CD4-positive, alpha-beta T cell treated with Interleukin-4 for 1 hour (primary cell): Measurements from ENCODE around the gene SFMBT1.
"Not testable (repeated sequence)": the region's sequence is repeated elsewhere in the genome, so short reads cannot be mapped to it uniquely, and the experiment has no call there.

Experiments
- DNase-seq, 2 donors: peaks; one replicate each; pipeline ENCODE4 v3.0.0-alpha.2; 2020 to 2022

Gene SFMBT1

DNA sequence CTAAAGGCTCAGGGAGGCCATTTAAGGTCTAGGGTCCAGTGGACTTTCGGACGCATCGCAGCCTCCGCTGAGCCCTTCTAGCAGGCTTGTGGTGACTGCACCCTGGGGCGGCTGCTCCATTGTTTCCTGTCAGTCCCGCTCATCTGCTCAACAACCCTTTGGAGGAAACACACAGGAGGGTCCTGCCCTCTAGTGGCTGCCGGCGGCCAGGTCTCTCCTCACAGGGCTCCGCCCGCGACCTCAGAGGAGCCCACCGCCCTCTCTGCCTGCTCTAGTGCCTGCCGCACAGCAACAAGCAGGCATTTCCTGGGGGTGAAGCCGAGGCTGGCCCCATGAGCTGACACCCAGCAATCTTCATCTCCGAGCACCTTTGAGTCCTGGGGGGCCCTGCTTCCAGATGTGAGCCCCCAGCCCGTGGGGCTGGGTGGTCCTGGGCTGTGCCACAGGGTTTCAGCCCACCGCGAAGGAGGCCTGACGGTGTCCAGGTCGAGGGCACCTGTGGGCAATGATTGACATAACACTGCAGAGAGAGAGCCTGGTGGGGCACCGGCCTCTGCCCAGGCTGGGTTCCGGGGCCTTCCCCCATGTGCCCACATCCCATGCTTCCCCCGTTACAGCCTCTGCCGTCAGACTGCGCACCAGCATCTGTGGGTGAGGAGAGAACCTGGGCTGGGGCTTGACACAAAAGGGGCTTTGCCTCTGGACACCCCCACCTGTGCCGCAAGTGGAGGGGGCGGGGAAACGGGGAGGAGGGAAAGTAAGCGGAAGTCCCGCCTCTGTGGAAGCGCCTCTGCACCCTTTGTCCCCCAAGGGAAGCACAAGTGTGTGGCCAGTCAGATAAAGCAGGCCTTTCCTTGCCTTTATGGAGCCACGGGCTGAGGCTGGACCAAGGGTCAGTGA, 27.0 kb upstream of the SFMBT1 start:
- peak; percentile 88 to 89 for DNase-seq

DNA sequence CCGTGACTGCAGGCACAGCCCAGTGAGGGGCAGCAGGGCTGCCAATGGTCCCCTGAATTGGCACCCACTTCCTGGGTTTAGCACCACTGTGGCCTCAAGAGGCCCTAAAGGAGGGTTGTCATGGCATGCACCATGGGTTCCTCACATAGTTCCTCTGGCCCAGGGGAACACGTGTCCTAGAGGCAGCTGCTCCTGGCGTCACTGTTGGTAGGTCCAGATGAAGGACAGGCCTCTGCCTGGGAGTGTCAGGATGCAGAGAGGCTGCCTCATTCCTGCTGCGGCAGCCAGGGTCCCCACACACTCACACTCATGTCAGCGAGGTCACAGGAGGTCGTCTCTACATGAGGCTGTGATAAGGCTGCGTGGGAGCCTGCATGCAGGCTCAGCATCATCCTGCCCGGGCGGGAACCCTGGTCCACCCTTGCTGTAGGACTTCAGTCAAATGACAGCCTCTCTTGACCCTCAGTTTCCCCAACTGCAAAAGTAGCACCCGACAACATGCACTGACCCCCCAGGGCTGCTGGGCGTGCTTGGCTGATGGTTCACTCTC, 26.1 kb upstream of the SFMBT1 start:
- no peak for DNase-seq

DNA sequence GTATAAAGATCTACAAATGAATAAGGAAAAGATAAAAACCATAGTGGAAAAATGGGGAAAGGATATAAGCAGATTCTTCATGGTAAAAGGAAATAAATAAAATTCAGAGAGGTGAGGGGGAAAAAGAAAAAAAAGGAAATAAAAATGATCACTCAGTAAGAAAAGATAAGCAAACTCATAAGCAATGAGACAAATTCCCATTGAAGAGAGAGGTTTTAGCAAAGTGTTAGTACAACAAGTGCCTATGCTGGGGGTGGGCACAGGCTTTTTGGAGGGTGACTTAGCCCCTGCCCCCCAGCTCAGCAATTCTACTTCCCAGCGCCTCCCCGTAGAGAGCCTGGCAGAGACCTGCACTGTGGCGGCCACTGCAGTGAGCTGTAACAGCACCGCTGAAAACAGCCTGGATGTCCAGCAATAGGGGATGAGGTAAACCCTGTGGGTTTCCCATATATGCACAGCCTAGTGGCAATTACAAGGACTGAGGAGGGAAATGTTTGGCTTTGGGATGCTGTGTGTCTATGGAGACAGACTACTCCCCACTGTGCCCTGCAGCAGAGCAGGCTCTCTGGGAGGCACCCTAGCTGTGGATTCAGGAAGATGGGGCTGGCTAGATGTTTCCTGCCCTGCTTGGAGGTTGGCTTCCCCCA, 23.7 kb upstream of the SFMBT1 start:
- no peak for DNase-seq

DNA sequence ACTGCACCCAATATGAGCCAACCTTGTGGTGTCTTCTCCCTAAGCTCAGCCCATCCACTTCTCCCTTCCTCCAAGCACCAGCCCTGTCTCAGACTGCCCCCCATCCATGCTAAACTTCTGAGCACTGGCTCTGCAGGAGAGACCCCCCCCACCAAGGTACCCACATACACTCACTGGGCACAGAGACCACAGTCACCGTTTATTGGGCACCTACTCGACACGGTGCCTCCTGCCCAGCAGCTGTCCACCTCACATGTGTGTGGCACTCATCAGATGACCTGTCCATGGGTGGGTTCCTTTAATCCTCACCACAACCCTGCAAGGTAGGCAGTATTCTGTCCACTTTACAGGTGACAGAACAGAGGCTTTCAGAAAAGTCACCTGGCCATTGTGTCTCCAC, 22.3 kb upstream of the SFMBT1 start:
- DNase-seq: no peak

DNA sequence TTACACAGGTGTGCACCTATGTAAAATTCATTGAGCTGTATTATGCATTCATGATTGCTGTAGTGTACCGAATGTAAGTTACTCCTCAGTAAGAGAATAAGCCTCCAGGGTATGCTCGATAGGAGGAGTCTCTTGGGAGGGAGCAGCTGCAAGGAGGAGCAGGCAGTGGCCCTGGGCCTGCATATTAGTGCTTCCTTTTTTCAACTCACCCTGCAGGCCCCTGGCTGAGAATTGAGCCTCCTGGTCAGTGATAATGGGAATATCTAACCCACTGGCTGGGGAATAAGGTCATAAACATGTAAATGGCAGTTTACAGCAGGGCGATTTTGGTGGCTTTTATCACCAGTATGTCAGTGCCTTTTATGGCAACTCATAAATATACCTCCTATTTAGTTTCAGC, 21.7 kb upstream of the SFMBT1 start:
- DNase-seq: no peak

DNA sequence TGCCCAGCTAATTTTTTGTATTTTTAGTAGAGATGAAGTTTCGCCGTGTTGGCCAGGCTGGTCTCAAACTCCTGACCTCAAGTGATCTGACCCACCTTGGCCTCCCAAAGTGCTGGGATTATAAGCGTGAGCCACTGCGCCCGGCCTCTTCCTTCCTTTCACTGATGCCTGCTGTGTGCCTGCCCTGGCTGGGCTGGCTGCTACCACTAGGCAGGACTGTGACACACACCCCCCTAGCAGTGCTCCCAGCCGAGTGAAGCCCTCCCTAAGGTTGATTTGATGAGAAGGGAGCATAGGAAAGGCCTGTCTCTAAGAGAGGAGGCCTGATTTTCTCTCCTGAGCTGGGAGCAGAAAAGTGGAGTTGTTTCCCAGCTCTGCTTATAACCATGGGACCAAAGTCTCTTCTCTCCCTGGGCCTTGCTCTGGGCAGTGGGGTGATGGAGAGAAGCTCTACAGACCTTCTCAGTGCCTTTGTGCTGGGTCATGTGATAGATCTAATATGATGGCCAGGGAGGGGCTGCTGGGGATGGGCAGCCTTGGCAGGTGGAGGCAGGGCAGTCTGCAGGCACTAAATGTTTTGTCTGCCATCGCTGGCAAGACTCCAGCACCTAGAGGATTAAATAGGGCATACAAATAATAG, 20.1 kb upstream of the SFMBT1 start:
- DNase-seq: no peak

DNA sequence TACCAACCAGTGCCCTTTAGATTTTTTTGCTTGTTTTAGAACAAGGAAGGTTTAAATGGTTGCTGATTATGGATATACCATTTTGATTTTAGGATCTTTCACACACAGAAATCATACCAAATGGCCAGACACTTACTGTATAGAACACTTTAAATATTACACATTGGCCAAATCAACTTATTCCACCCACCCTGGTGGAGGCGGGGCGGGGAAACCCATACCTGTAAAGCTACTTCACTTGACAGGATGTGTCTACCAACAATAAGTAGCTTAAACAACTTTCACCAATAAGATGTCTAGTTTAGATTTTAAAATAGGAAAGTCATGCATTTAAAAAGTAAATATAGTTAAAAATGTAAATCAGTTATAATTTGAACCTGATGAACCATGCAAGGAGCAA, 17.0 kb upstream of the SFMBT1 start:
- no peak for DNase-seq

DNA sequence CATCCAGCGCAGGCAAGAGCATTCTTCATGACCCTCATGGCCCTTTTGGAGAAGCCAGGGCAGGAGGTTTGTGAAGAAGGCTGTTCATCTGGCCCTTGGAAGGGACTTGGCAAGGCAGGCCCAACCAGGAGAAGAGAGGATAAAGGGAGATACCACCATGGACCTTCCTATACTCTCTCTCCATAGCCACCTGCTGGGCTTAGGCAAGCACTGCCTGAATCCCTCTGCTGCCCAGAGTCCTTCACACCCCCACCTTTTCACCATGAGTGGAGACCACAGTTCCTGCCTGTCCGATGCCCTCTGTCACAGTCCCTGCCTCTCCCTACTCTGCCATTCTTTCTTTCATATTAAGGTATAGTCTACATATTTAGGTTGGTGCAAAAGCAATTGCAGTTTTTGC, 10.6 kb upstream of the SFMBT1 start:
- no peak for DNase-seq

DNA sequence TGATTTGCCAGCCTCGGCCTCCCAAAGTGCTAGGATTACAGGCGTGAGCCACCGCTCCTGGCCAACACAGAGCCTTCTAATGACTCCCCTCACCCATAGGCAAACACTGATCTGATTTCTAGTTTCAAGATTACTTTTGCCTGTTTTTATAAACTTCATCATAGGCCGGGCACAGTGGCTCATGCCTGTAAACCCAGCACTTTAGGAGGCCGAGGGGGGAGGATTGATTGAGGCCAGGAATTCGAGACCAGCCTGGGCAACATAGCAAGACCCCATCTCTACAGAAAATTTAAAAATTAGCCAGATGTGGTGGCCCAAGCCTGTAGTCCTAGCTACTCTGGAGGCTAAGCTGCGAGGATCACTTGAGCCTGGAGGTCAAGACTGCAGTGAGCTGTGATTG, 8.4 kb upstream of the SFMBT1 start:
- DNase-seq: not testable (repeated sequence)

DNA sequence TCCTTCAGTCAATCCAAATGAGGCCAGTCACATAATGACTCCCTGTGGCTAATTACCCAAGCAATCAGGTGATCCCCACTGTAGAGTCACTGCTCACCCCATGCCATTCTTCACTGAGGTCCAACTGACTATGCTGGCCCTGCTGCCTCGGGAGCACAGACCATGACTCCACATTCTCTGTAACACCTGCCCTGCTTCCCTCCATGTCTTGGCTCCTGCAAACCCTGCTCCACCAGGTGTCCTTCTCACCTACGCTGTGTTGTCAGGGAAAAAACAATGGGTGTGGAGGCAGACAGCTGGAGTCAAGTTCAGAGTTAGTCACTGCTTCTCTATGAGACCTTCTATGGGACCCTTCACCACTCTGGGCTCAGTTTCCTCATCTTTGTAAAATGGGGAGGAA, 6.1 kb upstream of the SFMBT1 start:
- DNase-seq: no peak

DNA sequence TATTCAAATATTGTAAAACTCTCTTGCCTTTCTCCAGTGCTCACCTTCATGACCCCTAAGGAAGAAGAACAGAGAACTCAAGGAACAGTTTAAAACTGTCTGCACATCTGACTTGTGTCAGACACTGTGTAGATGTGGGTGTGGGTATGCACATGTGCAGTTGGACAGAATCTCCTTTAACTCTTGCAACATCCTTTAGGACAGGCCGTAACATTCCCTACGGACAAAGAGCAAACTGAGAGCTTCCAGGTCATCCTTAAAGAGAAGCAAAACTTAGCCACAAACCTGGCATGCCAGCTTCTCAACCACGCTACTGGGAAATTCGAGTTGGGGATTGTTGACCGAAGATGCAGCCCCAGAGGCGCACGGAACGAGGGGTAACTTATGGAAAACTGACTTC, 4.1 kb upstream of the SFMBT1 start:
- DNase-seq: no peak

DNA sequence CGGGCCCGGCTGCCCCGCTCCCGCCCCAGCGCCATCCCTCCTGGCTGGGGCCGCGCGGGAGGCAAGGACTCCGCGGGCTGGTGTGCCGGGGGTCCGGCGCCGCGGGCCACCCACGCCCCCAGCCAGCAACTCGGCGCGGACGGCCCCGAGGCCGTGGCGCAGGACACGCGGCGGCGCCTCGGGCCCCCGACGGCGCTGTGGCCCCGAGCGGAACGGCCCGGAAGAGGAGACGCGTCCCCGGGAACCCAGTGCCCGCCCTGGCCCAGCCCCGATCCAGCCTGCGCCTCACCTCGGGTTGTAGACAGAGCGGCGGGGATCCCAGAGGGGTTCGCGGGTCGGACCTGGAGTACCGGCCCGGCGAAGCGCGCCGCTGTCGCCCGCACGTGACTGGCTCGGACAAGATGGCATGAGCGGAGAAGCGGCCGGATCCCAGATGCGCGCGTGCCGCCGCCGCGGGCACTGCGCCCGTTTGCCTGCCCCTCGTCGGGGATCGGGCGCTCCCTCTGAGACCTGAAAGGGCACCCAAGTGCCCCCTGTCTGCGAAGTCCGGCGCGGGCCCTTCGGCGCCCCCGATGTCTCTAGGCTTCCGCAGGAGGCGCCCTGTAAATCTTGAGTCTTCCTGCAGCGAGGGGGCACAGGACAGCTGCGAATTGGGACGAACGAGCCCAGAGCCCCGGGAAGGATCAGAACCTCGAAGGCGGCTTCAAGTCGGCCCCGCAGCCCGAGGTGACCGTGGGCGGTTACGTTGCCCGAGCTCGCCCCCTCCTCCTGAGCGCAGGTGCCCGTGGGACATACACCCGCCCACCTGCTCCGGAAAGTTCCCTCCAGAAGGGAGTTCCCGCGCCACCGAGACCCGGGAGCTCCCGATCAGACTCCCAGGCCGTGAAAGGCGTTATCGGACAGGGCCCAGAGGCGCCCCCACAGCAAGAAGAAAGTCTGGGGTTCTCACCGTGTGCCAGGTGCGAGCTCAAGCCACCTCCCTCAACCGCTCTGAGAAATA, 598 bp upstream of the SFMBT1 start:
- peak; percentile 75 to 77 for DNase-seq

DNA sequence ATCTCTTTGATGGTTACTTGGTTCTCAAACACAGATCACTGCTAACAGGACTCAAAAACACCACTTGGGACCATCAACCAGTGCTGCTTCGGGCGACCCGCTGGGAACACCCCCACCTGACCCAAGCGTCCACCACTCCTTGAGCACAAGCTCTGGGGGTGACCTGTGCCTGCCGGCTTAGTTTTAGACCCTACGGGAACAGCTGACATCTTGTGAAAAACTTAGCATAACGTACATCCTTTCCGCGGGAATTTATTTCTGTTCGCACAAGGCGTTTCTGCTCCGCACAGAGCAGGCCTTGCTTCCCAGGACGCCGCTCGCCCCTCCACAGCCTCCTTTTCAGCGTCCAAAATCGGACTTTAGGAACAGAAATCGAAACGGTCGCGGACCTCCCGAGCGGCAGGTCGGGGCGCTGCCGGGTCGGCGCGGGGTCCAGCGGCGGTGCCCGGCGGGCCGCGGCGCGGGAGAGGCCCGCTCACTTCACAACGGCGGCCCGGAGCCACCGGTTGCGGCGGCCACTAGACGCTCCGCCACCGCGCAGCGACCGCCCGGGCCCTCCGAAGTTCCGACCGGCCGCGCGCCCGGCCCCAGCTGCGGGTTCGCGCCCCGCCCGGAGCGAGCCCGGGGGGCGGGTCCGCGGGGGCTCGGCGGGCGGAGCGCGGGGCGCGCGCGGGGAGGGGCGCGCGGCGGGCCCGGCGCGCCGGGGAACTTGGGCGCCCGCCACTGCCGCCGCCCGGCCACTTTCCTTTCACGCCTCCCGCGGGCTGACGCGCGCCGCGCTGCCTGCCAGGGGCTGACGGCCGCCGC, 959 bp downstream of the SFMBT1 start:
- peak; percentile 72 to 77 for DNase-seq

DNA sequence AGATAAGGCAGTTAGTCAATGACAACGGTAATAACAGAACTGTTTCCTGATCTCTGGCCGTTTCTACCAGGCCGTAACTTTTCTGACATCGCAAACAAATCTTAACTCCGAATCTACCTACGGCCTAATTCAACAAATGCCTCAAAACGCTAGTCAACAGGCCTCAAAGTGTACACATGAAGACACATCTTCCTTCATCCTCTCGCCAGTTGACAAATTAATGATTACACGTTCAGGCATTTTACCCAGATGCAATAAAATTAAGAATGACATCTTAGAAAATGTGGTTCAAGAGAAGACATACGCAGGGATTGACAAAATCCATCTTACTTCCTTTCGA, 1.5 kb downstream of the SFMBT1 start:
- DNase-seq: no peak

DNA sequence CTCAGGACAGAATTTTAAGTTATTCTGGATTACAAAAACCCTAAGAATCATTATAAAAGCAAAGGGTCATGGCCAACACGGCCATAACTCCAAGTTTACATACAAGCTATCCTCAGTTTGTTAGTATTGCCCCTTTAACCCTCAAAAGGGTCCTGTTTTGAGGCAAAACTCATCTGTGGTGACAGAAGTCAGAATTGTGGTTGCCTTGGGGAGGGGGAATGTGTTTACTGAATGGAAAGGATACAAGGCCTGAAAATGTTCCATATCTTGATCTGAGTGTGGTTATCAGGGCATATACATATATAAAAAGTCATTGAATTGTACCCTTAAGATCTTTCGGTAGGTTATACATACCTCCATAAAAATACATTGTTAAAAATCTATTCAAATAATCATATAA, 2.1 kb downstream of the SFMBT1 start:
- DNase-seq: peak in 1 of 2 donors; percentile 23

DNA sequence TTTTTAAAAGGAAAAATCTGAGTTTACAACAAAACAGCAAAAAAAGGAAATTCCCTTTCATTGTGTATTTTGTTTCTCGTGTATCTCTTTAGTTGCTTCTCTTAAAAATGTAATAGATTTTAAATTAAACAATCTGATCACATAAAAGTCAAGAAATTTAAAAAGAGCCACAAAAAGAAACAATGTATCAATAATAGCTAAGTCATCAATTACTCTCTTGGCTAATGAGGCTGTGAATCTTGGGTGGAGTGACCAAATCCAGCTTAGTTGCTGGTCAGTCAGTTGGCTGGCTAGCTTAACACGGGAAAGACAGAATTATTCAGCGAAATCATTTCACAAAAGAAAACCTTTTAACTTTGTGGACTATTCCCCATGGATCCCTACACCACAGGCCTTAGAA, 3.2 kb downstream of the SFMBT1 start:
- no peak for DNase-seq

DNA sequence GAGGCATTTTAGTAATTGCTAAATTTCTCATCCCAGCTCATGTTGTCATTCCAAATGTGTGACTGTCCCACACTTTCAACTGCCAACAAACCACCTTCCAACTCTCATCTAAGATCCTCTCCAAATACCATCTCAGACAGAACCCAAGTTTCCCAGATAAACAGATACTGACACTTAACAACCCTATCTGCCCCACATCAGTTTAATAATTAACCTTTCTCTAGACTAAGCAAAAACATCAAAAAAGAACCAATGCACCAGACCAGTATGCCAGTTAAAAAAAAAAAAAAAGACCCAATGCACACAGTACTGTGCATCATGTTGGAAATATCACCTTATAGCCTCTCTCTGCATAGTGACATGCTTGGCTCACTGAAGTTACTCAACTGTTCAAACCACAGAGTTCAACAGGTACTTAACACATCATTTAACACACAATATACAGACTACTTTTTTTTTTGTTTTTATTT, 5.5 kb downstream of the SFMBT1 start:
- no peak for DNase-seq

DNA sequence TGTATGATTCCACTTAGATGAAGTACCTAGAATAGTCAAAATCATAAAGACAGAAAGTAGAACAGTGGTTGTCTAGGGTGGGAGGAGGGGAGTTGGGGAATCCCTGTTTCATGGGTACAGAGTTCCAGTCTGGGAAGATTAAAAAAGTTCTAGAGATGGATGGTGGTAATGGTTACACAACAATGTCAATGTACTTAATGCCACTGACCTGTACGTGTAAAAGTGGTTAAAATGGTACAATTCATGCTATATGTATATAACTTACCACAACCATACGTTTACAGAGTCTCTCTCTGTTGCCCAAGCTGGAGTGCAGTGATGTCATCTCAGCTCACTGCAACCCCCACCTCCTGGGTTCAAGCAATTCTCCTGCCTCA, 6.5 kb downstream of the SFMBT1 start:
- no peak for DNase-seq

DNA sequence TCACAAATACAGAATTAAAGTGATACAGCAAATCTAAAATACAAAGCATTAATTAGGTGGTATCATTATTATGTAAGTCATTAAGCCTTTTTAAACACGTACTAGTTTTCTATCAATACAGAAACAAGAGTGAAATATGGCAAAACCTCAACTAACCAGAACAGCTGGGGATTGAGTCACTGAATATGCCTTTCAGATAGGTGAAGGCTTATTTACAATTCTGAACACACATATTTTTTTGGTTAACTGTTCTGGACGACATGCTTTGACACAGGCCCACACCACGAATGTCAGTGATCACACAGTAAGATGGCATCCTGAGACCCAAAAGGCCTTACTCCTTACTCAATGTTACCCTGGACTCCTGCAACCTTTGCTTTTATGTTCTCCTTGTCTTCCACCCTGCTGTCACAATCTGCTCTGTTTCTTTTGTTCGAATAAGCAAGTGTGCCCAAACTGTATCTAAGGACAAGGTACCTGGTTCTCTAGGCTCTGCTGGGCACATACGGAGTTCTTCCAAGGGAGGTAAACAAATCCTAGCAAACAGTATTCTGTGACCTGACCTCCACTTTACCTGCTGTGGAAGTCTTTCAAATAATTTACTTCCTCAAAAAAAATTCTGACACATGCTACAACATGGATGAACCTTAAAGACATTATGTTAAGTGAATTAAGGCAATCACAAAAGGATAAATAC, 7.0 kb downstream of the SFMBT1 start:
- no peak for DNase-seq

DNA sequence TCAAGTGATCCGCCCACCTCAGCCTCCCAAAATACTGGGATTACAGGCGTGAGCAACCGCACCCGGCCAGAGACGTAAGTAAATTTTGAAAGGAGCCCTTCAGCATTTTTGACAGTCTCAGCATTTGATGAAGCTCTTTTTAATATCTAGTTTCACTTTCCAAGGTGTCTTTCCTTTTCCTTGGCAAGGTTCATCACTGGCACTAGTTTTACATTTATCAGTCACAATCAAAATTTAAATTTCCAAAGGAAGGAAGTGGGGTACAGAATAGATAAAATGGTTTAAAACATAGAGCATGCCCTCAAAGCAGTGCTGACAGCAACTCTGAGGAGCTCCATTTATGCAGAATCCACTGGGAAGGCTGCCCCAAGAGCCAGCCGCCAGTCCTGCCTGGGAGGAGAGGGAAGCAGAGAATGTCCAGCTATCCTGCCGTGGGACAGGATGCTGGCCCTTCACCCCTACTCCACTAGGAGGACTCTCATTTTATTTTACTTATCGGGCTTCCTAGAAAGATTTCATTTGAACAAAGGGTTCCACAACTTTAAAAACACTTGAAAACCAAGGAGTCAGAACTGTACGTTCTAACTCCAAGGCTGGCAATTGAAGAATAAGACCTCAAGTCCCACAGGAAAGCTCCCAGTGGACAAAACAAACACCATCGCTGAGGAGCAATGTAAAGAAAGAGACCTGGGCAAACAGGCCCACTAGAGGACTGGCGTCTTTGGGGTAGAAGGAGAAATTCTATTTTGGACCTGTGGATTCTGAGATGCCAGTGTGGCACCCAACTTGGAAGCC, 9.9 kb downstream of the SFMBT1 start:
- DNase-seq: peak in 1 of 2 donors; percentile 53
